PC-3 (cell line): ENCODE data around the gene BDH1. TPM values are rescaled to one million over a fixed set of nuclear protein-coding genes. Genes with fewer than 3 reads are reported as not detected.

Source experiments
- ATAC-seq: fragments of 200-7000 bp; cut with Tn5 transposase; 2 replicates; pipeline ENCODE4 v1.9.1; 2020; ENCODE audit warnings: mild to moderate bottlenecking, moderate library complexity
- BruUV-seq: library from RNA; stranded (reverse); fragments of 400-500 nt; replicated peaks from 2 replicates; lab custom pipeline; 2021; lab: Mats Ljungman, UMichigan
- CTCF ChIA-PET: fragments of 300-600 bp; sonication (Branson Sonifier 250); formaldehyde crosslinking; loops from one replicate; lab custom pipeline; 2022; ENCODE audit warnings: antibody characterized with exemption; lab: Charles Lee
- POLR2A ChIA-PET: fragments of 300-600 bp; sonication (Branson Sonifier 250); formaldehyde crosslinking; loops from one replicate; lab custom pipeline; 2022; ENCODE audit warnings: antibody characterized with exemption; ENCODE audit not compliant: unreplicated experiment; lab: Charles Lee
- DNase-seq: peaks from one replicate; pipeline ENCODE4 v3.0.0-alpha.2; 2015
- H2AFZ ChIP-seq: fragments of 300-600 bp; sonication (generic); 2 replicates; pipeline ENCODE4 v1.6.0; 2016; ENCODE audit warnings: antibody characterized with exemption, low read length
- H3F3A ChIP-seq: fragments of 300-600 bp; sonication (generic); one replicate; pipeline ENCODE4 v1.6.0; 2017; ENCODE audit warnings: antibody characterized with exemption, low read length, control low read depth, mild to moderate bottlenecking; ENCODE audit not compliant: unreplicated experiment
- H3K27ac ChIP-seq: fragments of 300-600 bp; sonication (generic); 2 replicates; pipeline ENCODE4 v1.5.1; 2016; ENCODE audit warnings: mild to moderate bottlenecking, low read length
- H3K27me3 ChIP-seq: fragments of 300-600 bp; sonication (generic); 2 replicates; pipeline ENCODE4 v1.6.1; 2016; ENCODE audit warnings: low read length, mixed read lengths
- H3K36me3 ChIP-seq: fragments of 300-600 bp; sonication (generic); 2 replicates; pipeline ENCODE4 v1.6.1; 2016; ENCODE audit warnings: low read depth, mixed run types, low read length, mixed read lengths
- H3K4me1 ChIP-seq: fragments of 300-600 bp; sonication (generic); 2 replicates; pipeline ENCODE4 v1.5.1; 2016; ENCODE audit warnings: low read length; ENCODE audit not compliant: insufficient read depth
- H3K4me2 ChIP-seq: fragments of 300-600 bp; sonication (generic); 2 replicates; pipeline ENCODE4 v1.6.0; 2016; ENCODE audit warnings: low read length
- H3K4me3 ChIP-seq: fragments of 300-600 bp; sonication (generic); 2 replicates; pipeline ENCODE4 v1.5.1; 2016; ENCODE audit warnings: mild to moderate bottlenecking, low read length, mixed read lengths
- H3K79me2 ChIP-seq: fragments of 300-600 bp; sonication (generic); 2 replicates; pipeline ENCODE4 v1.6.1; 2017; ENCODE audit warnings: low read length, mixed read lengths
- H3K9ac ChIP-seq: fragments of 300-600 bp; sonication (generic); 2 replicates; pipeline ENCODE4 v1.6.0; 2016; ENCODE audit warnings: mild to moderate bottlenecking, low read length
- H3K9me2 ChIP-seq: fragments of 300-600 bp; sonication (generic); replicated peaks from 2 replicates; pipeline ENCODE4 v1.6.1; 2016; ENCODE audit warnings: mixed run types, low read length, mixed read lengths
- H3K9me3 ChIP-seq: fragments of 300-600 bp; sonication (generic); 2 replicates; pipeline ENCODE4 v1.6.1; 2016; ENCODE audit warnings: low read length, mixed read lengths
- H4K20me1 ChIP-seq: fragments of 300-600 bp; sonication (generic); 2 replicates; pipeline ENCODE4 v1.6.1; 2016; ENCODE audit warnings: low read length, mixed read lengths
- EZH2 ChIP-seq: fragments of 300-600 bp; sonication (generic); IDR thresholded peaks from one replicate; pipeline ENCODE4 v1.6.1; 2017; ENCODE audit warnings: antibody characterized with exemption, mild to moderate bottlenecking, low read length; ENCODE audit not compliant: unreplicated experiment
- EZH2phosphoT487 ChIP-seq: fragments of 300-600 bp; sonication (generic); IDR thresholded peaks from 2 replicates; pipeline ENCODE4 v1.6.1; 2018; ENCODE audit warnings: mild to moderate bottlenecking, antibody characterized with exemption, low read length, borderline replicate concordance
- intact Hi-C: fragments of 100-400 bp; cut with micrococcal nuclease; formaldehyde crosslinking; loops from 2 replicates; pipeline ENCODE4 v1.9.0; 2023
- total RNA-seq: library from RNA; depleted of rRNA; stranded (reverse); fragments of >200 nt; gene quantifications from 2 replicates; pipeline ENCODE4 v1.2.3, GENCODE V29; 2014
- TF ChIP-seq, protein P1 (sequence below): fragments of 300-600 bp; sonication (generic); conservative IDR thresholded peaks from 2 replicates; pipeline ENCODE4 v1.5.1; 2017; ENCODE audit warnings: antibody characterized with exemption, low read depth, mild to moderate bottlenecking, low read length

Gene BDH1
- total RNA-seq, 1 experiment from 2014 or later: 10.6 TPM

DNA sequence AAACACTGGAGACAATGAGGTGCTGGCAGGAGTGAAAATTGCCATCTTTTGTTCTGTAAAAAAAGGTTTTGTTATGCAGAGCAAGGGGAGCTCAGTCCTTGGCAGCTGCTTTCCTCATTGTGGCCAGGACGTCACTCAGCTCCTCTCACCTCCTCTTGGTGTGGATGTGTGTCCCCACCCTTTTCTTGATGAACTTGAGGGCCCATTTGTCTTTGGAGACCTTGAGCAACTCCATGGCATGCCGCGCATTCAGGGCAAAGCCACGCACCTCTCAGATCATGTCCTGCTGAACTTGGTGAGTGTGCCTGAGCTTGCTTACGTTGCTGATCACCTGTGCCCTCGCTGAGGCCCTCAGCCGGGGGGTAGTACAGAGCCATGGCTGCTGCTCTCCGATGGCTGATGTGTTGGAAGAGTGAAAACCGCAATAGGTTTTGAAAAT is 24.5 kb upstream of the BDH1 start:
- ATAC-seq (no peak), DNase-seq (no peak)
- Histone ChIP-seq H3K79me2 (no peaks in the 10 kb centered on the region), H3K9me2 (no peaks in the 10 kb centered on the region), H3K4me2 (no peak overlapping the region), H3K4me3 (no peak overlapping the region), H3K27me3 (no peaks in the 10 kb centered on the region), H3K4me1 (no peaks in the 10 kb centered on the region), H3K9ac (no peak overlapping the region), H2AFZ (no peak overlapping the region), H3K9me3 (no peaks in the 10 kb centered on the region), H3K36me3 (no peaks in the 10 kb centered on the region), H3K27ac (no peak overlapping the region), H3F3A (no peaks in the 10 kb centered on the region), H4K20me1 (no peaks in the 10 kb centered on the region)
- intact Hi-C loops: no loop called here
- TF ChIP-seq, protein P1, sequence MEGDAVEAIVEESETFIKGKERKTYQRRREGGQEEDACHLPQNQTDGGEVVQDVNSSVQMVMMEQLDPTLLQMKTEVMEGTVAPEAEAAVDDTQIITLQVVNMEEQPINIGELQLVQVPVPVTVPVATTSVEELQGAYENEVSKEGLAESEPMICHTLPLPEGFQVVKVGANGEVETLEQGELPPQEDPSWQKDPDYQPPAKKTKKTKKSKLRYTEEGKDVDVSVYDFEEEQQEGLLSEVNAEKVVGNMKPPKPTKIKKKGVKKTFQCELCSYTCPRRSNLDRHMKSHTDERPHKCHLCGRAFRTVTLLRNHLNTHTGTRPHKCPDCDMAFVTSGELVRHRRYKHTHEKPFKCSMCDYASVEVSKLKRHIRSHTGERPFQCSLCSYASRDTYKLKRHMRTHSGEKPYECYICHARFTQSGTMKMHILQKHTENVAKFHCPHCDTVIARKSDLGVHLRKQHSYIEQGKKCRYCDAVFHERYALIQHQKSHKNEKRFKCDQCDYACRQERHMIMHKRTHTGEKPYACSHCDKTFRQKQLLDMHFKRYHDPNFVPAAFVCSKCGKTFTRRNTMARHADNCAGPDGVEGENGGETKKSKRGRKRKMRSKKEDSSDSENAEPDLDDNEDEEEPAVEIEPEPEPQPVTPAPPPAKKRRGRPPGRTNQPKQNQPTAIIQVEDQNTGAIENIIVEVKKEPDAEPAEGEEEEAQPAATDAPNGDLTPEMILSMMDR: no peak
- TF ChIP-seq EZH2 (no peak), EZH2phosphoT487 (no peak)
- POLR2A ChIA-PET: no interaction called here
- BruUV-seq: no TSS peak
- CTCF ChIA-PET: no interaction called here

DNA sequence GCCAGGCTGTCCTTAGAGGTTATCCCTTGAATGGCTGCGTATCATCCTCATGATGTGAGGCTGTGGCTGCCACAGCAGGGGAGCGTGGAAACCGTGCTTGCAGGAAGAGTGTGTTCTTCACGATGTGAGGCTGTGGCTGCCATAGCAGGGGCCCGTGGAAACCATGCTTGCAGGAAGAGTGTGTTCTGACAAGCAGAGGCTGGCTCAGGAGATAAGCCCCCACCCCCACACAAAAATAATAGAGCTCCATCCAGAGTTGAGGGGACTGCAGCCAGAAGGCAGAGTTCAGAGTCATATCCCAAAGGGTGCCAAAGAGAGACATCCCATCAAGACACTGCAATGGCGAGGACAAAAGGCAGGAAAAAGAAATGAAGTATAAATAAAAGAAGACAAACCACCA is 22.6 kb upstream of the BDH1 start:
- Histone ChIP-seq H3F3A (no peaks in the 10 kb centered on the region), H3K4me2 (no peak overlapping the region), H3K9ac (no peak overlapping the region), H2AFZ (no peak overlapping the region), H3K27ac (no peak overlapping the region), H3K4me1 (no peaks in the 10 kb centered on the region), H3K4me3 (no peak overlapping the region), H3K9me2 (no peaks in the 10 kb centered on the region), H3K27me3 (no peaks in the 10 kb centered on the region), H3K79me2 (no peaks in the 10 kb centered on the region), H4K20me1 (no peaks in the 10 kb centered on the region), H3K36me3 (no peaks in the 10 kb centered on the region), H3K9me3 (no peaks in the 10 kb centered on the region)
- ChIA-PET CTCF (no interaction called here), POLR2A (no interaction called here)
- DNase-seq (no peak), ATAC-seq (no peak)
- no TSS peak for BruUV-seq
- TF ChIP-seq, protein P1: no peak
- no peak for TF ChIP-seq EZH2
- TF ChIP-seq EZH2phosphoT487: no peak
- intact Hi-C loops: no loop called here

DNA sequence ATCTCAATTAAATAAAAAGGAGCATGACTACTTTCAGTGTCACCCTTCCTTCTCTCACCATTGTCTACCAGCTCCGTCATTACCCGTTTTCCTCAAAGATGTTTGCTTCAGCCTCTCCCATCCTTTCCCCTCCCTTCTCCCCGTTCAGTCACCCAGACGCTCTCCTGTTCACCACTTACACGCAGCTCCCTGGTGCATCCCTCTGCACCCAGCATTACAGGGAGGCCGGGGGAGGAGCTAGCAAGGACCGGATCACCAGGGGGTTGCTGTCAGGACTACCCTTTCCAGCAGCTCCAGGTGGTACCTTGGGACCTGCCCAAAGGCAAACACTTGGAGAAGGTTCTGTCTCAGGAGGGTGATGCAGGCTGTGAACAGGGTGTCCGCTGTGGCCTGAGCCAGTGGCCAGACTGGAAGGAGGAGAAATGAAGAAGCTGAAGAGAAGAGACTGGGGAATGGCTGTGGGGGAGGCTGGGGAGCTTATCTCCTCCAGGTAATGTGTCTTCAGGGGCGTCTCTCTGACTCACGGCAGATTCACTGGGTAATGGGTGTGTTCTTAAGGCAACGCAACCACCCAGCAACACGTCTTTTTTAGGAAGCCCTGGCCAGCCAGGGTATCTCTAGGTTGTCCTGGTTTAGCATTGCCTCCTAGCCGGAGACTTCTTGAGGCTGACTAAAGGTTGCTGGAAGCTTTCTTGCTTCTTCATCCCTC is 21.8 kb upstream of the BDH1 start:
- no peaks in the 10 kb centered on the region for H3K9me3 ChIP-seq
- H3K36me3 ChIP-seq: no peaks in the 10 kb centered on the region
- H2AFZ ChIP-seq: no peak overlapping the region
- H3K9ac ChIP-seq: no peak overlapping the region
- DNase-seq: no peak
- H4K20me1 ChIP-seq: no peaks in the 10 kb centered on the region
- CTCF ChIA-PET: no interaction called here
- H3K27ac ChIP-seq: no peak overlapping the region
- H3K9me2 ChIP-seq: no peaks in the 10 kb centered on the region
- no TSS peak for BruUV-seq
- no peak for ATAC-seq
- H3K4me3 ChIP-seq: no peak overlapping the region
- intact Hi-C loops: no loop called here
- no peak for TF ChIP-seq EZH2phosphoT487
- no peak for TF ChIP-seq EZH2
- TF ChIP-seq, protein P1: no peak
- no peaks in the 10 kb centered on the region for H3K79me2 ChIP-seq
- H3K4me1 ChIP-seq: no peaks in the 10 kb centered on the region
- no peak overlapping the region for H3K4me2 ChIP-seq
- no peaks in the 10 kb centered on the region for H3F3A ChIP-seq
- POLR2A ChIA-PET: no interaction called here
- no peaks in the 10 kb centered on the region for H3K27me3 ChIP-seq
